Esophagus squamous epithelium (tissue), 5 donors: ENCODE results near the gene MPZL1. TPM values are rescaled to one million over a fixed set of nuclear protein-coding genes. Genes with fewer than 3 reads are reported as not detected.
"Not testable (repeated sequence)": the region's sequence is repeated elsewhere in the genome, so short reads cannot be mapped to it uniquely, and the experiment has no call there.

Experiments used
- DNase-seq: peaks from one replicate; lab custom pipeline; 2025; lab: John Stamatoyannopoulos, UW
- H3K27ac ChIP-seq, 4 donors: fragments of 200-600 bp; sonication (generic); one replicate each; pipeline ENCODE4 v1.5.1; 2016 to 2019; ENCODE audit warnings: mild to moderate bottlenecking in 1 of 4
- H3K27me3 ChIP-seq, 4 donors: fragments of 200-600 bp; sonication (generic); 1 replicate in 3 of 4; 2 replicates in 1 of 4; pipeline versions ENCODE4 v1.5.1 to v1.6.0; 2017 to 2021; ENCODE audit warnings: antibody characterized with exemption in 1 of 4
- H3K36me3 ChIP-seq, 3 donors: fragments of 200-600 bp; sonication (generic); one replicate each; pipeline ENCODE4 v1.5.1; 2016 to 2019
- H3K4me1 ChIP-seq, 3 donors: fragments of 200-600 bp; sonication (generic); one replicate each; pipeline ENCODE4 v1.5.1; 2017 to 2019
- H3K4me3 ChIP-seq, 4 donors: fragments of 200-600 bp; sonication (generic); 1 replicate in 3 of 4; 2 replicates in 1 of 4; pipeline ENCODE4 v1.5.1; 2016 to 2019; ENCODE audit warnings: mild to moderate bottlenecking in 2 of 4, moderate library complexity in 1 of 4
- H3K9me3 ChIP-seq, 3 donors: fragments of 200-600 bp; sonication (generic); one replicate each; pipeline ENCODE4 v1.5.1; 2016 to 2019
- POLR2A ChIP-seq, 4 donors: fragments of 450-650 bp; IDR thresholded peaks; one replicate each; pipeline ENCODE4 v1.6.1; 2017; ENCODE audit warnings: antibody characterized with exemption in 4 of 4, mild to moderate bottlenecking in 4 of 4, moderate library complexity in 3 of 4
- WGBS, 2 donors: methylation state at CpG; one replicate each; pipeline ENCODE4 v1.1.5; 2018; 5-methylcytosine and 5-hydroxymethylcytosine counted together
- intact Hi-C: fragments of 100-400 bp; cut with DNase I; formaldehyde crosslinking; loops from one replicate; pipeline ENCODE4 v1.15.0; 2022
- total RNA-seq, 4 donors: library from RNA; depleted of rRNA; stranded (reverse); fragments of >200 nt; gene quantifications; one replicate each; pipeline ENCODE4 v1.1.0, GENCODE V29; 2016
- TF ChIP-seq, protein P1 (sequence below), 6 experiments: fragments of 450-650 bp in 4 of 6; fragments of 200-600 bp in 2 of 6; sonication (generic) in 2 of 6; IDR thresholded peaks; one replicate each; pipeline ENCODE4 v1.5.1; 2016 to 2019; ENCODE audit warnings: antibody characterized with exemption in 6 of 6, mild to moderate bottlenecking in 4 of 6, moderate library complexity in 4 of 6
- donor health status: DM: yes; HTN: yes; CAD: no.

MPZL1 gene
- total RNA-seq, 4 donors from 2014 or later = 36.6 to 80.5 (median 74.3) TPM

DNA sequence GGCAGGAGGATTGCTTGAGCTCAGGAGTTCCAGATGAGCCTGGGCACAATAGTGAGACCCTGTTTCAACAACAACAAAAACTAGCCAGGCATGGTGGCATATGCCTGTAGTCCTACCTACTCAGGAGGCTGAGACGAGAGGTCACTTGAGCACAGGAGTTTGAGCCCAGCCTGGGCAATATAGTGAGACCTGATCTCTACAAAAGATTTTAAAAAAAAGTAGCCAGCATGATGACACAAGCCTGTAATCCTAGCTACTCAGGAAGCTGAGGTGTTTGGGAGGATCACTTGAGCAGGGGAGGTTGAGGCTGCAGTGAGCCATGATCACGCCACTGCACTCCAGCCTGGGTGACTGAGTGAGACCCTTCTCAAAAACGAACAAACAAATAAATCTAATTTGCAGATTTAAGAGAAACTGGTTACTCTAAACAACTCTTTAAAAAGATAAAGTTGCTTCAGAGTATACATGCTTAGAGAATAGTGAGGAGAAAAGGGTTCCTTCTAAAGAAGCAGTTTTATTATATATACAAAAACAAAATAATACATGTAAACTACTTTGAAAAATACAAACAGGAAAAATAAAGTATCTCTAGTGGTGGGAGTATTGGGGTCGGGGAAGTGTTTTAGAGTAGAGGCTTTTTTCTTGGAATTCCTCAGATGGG lies 103.8 kb downstream of the MPZL1 start:
- H3K4me3 ChIP-seq = no peak overlapping the region
- no peaks in the 10 kb centered on the region for H3K27me3 ChIP-seq
- no peak overlapping the region for H3K27ac ChIP-seq
- no peaks in the 10 kb centered on the region for H3K36me3 ChIP-seq
- no peak for DNase-seq
- TF ChIP-seq POLR2A (IDR thresholded peaks at IDR 0.05) = no peak
- TF ChIP-seq, protein P1, sequence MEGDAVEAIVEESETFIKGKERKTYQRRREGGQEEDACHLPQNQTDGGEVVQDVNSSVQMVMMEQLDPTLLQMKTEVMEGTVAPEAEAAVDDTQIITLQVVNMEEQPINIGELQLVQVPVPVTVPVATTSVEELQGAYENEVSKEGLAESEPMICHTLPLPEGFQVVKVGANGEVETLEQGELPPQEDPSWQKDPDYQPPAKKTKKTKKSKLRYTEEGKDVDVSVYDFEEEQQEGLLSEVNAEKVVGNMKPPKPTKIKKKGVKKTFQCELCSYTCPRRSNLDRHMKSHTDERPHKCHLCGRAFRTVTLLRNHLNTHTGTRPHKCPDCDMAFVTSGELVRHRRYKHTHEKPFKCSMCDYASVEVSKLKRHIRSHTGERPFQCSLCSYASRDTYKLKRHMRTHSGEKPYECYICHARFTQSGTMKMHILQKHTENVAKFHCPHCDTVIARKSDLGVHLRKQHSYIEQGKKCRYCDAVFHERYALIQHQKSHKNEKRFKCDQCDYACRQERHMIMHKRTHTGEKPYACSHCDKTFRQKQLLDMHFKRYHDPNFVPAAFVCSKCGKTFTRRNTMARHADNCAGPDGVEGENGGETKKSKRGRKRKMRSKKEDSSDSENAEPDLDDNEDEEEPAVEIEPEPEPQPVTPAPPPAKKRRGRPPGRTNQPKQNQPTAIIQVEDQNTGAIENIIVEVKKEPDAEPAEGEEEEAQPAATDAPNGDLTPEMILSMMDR (IDR thresholded peaks at IDR 0.05) = no peak
- H3K4me1 ChIP-seq = peaks cover under 1 to 13% (median 2%) of the 10 kb centered on the region in 3 donors
- intact Hi-C loops = no loop called here
- no peaks in the 10 kb centered on the region for H3K9me3 ChIP-seq
- 79 to 82% methylated on average over 4 of the region's 4 CpGs for WGBS, 2 donors

DNA sequence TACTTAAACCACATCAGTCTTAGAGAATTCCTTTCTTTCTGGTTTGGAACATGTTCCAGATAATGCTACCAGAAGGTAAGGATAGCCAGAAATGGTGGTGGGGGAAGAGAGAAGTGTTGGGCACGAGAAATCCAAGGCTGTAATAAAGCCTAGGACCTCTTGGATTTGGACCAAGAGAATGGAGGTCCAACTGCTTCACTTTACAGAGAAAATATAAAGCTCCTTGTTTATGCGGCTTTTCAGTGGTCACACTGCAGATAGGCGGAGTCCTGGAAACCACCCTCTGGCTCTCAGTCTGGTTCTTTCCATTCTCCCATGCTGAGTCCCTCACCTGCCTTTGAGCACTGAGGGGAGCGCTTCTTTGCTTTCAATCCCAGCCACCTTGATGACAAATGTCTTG lies 104.3 kb downstream of the MPZL1 start:
- DNase-seq = no peak
- Histone ChIP-seq H3K4me3 (no peak overlapping the region), H3K4me1 (peaks cover 0 to 9% (median 0%) of the 10 kb centered on the region in 3 donors), H3K9me3 (no peaks in the 10 kb centered on the region), H3K27me3 (no peaks in the 10 kb centered on the region), H3K27ac (no peak overlapping the region), H3K36me3 (no peaks in the 10 kb centered on the region)
- TF ChIP-seq POLR2A (IDR thresholded peaks at IDR 0.05) = no peak
- TF ChIP-seq, protein P1 (IDR thresholded peaks at IDR 0.05) = no peak
- 75 to 91% methylated on average over 4 of the region's 4 CpGs for WGBS, 2 donors
- intact Hi-C loops = no loop called here

DNA sequence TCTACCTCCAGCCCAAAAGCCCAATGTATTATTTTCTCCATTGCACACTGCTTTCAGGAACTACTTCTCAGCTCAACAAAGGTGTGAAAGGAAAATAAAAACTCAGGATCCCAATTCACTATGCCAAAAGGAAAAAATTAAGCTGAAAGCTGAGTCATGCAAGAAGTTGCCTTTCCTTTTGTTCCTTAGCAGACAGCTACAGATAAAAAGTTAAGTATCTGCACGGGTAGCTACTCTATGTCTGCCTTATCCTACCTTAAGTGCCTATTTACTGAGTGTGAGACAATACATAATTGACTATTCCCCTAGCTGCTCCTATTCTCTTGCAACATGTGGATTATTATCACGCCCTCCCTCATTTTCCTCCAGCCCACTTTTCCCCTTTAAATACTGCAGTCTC lies 108.1 kb downstream of the MPZL1 start:
- WGBS, 2 donors = 29 to 41% methylated on average over 2 of the region's 2 CpGs
- Histone ChIP-seq H3K9me3 (no peaks in the 10 kb centered on the region), H3K4me1 (peaks cover 0 to 9% (median 0%) of the 10 kb centered on the region in 3 donors), H3K27me3 (no peaks in the 10 kb centered on the region), H3K36me3 (no peaks in the 10 kb centered on the region), H3K27ac (no peak overlapping the region), H3K4me3 (no peak overlapping the region)
- intact Hi-C loops = no loop called here
- no peak for DNase-seq
- no peak for TF ChIP-seq POLR2A (IDR thresholded peaks at IDR 0.05)
- TF ChIP-seq, protein P1 (IDR thresholded peaks at IDR 0.05) = no peak

DNA sequence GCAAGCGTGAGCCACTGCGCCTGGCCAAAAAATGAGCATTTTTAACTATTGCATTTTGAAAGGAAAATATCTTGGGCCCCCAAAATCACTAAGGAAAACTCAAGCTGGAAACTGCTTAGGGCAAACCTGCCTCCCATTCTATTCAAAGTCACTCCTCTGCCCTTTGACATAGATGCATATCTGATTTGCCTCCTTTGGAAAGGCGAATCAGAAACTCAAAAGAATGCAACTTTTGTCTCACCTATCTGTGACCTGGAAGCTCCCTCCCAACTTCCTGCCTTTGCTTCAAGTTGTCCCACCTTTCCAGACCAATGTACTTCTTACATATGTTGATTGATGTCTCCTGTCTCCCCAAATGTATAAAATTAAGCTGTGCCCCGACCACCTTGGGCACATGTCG lies 108.9 kb downstream of the MPZL1 start:
- H3K9me3 ChIP-seq, H3K36me3 ChIP-seq, H3K27ac ChIP-seq, intact Hi-C loops, DNase-seq, H3K4me3 ChIP-seq, H3K4me1 ChIP-seq, H3K27me3 ChIP-seq: not testable (repeated sequence)
- WGBS, 2 donors = 61 to 91% methylated on average over 3 to 4 of the region's 5 CpGs

DNA sequence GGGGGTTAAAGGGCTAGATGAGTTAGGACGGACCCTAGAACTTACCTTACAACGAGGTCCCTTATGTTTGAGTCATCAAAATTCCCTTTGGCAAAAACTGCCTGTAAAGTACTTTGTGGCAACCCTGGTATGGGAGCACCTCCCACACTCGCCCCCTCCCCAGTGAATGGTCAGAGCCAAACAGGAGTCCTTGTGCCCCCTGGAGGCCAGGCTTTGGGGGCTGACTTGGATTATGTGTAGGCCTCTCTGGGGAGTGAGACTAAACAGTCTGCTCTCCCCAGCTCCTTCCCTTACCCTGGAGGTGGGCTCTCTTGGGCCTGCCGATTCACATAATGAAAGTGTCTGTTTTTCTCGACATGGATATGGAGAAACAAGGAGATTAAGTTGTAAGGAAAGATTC lies 110.9 kb downstream of the MPZL1 start:
- intact Hi-C loops = no loop called here

More for the DNA sequence above, 110.9 kb downstream of the MPZL1 start:
- Histone ChIP-seq H3K36me3 (no peaks in the 10 kb centered on the region), H3K4me1 (peaks cover 0 to 9% (median 0%) of the 10 kb centered on the region in 3 donors), H3K4me3 (no peak overlapping the region), H3K27ac (no peak overlapping the region), H3K9me3 (no peaks in the 10 kb centered on the region), H3K27me3 (no peaks in the 10 kb centered on the region)
- no peak for TF ChIP-seq POLR2A (IDR thresholded peaks at IDR 0.05)
- TF ChIP-seq, protein P1 (IDR thresholded peaks at IDR 0.05) = no peak
- no peak for DNase-seq
- 76 to 100% methylated on average over 1 to 3 of the region's 5 CpGs for WGBS, 2 donors
